ACC112 (cell line): Measurements from ENCODE around the gene ZNF81.
"Not testable (repeated sequence)": the region's sequence is repeated elsewhere in the genome, so short reads cannot be mapped to it uniquely, and the experiment has no call there.

Experiments
- H2AFZ ChIP-seq: fragments of 200-600 bp; sonication (generic); one replicate; pipeline ENCODE4 v1.6.0; 2017; ENCODE audit warnings: antibody characterized with exemption, low read length; ENCODE audit not compliant: unreplicated experiment
- H3K27ac ChIP-seq: fragments of 200-600 bp; sonication (generic); 2 replicates; pipeline ENCODE4 v1.5.1; 2014; ENCODE audit warnings: low read depth, mild to moderate bottlenecking, antibody characterized with exemption, low read length, moderate library complexity
- H3K27me3 ChIP-seq: fragments of 200-600 bp; sonication (generic); 2 replicates; pipeline ENCODE4 v1.6.1; 2014; ENCODE audit warnings: mild to moderate bottlenecking, antibody characterized with exemption, low read length, moderate library complexity, mixed read lengths; ENCODE audit not compliant: insufficient read depth
- H3K36me3 ChIP-seq: fragments of 200-600 bp; sonication (generic); 2 replicates; pipeline ENCODE4 v1.6.1; 2016; ENCODE audit warnings: mild to moderate bottlenecking, antibody characterized with exemption, low read length, moderate library complexity, mixed read lengths; ENCODE audit not compliant: insufficient read depth
- H3K4me1 ChIP-seq: fragments of 200-600 bp; sonication (generic); one replicate; pipeline ENCODE4 v1.6.1; 2016; ENCODE audit warnings: low read length, mixed read lengths; ENCODE audit not compliant: insufficient read depth, unreplicated experiment, control insufficient read depth
- H3K4me3 ChIP-seq: fragments of 200-600 bp; sonication (generic); 2 replicates; pipeline ENCODE4 v1.5.1; 2014; ENCODE audit warnings: mild to moderate bottlenecking, low read depth, low read length
- H3K79me2 ChIP-seq: fragments of 200-600 bp; sonication (generic); one replicate; pipeline ENCODE4 v1.6.0; 2016; ENCODE audit warnings: low read length; ENCODE audit not compliant: control insufficient read depth, unreplicated experiment, insufficient read depth

ZNF81 gene

GRCh38 chrX:47843363-47843762 lies 6.7 kb downstream of the ZNF81 start:
- Histone ChIP-seq H3K4me1 (peaks cover 1% of the 10 kb centered on the region), H3K27me3 (no peaks in the 10 kb centered on the region), H3K4me3 (no peak overlapping the region), H2AFZ (no peak overlapping the region), H3K79me2 (peaks cover 6% of the 10 kb centered on the region), H3K27ac (no peak overlapping the region), H3K36me3 (no peaks in the 10 kb centered on the region)

- Histone ChIP-seq H3K27me3 (no peaks in the 10 kb centered on the region), H3K27ac (no peak overlapping the region)
Observed at GRCh38 chrX:47844117-47844516, 7.4 kb downstream of the ZNF81 start.

GRCh38 chrX:47846040-47846439 lies 9.3 kb downstream of the ZNF81 start:
- Histone ChIP-seq H3K4me3 (no peak overlapping the region), H3K4me1 (no peaks in the 10 kb centered on the region), H3K27me3 (no peaks in the 10 kb centered on the region), H3K27ac (no peak overlapping the region), H3K36me3 (no peaks in the 10 kb centered on the region), H2AFZ (no peak overlapping the region), H3K79me2 (peaks cover 5% of the 10 kb centered on the region)

More at GRCh38 chrX:47844117-47844516, 7.4 kb downstream of the ZNF81 start:
- H3K36me3 ChIP-seq: no peaks in the 10 kb centered on the region
- peaks cover 6% of the 10 kb centered on the region for H3K79me2 ChIP-seq
- H3K4me3 ChIP-seq: no peak overlapping the region
- no peaks in the 10 kb centered on the region for H3K4me1 ChIP-seq
- no peak overlapping the region for H2AFZ ChIP-seq

DNA sequence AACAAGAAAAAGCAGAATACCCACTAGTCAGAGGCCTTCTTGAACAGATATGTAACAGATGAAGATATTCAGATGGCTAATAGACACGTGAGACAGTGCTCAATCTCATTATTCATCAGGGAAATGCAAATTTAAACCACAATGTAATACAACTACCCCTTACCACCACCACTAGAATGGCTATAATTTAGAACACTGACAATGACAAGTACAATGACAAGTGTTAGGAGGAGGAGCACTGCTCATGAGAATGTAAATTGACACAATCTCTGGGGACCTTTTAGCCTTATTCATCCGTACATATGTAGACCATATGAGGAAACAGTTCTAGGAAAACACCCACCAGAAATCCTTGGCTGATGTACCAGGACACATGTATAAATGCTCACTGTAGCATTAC lies 13.1 kb downstream of the ZNF81 start:
- H3K4me3 ChIP-seq: no peak overlapping the region
- no peak overlapping the region for H2AFZ ChIP-seq
- peaks cover 2% of the 10 kb centered on the region for H3K79me2 ChIP-seq
- no peaks in the 10 kb centered on the region for H3K4me1 ChIP-seq
- H3K36me3 ChIP-seq: no peaks in the 10 kb centered on the region
- no peak overlapping the region for H3K27ac ChIP-seq
- no peaks in the 10 kb centered on the region for H3K27me3 ChIP-seq

DNA sequence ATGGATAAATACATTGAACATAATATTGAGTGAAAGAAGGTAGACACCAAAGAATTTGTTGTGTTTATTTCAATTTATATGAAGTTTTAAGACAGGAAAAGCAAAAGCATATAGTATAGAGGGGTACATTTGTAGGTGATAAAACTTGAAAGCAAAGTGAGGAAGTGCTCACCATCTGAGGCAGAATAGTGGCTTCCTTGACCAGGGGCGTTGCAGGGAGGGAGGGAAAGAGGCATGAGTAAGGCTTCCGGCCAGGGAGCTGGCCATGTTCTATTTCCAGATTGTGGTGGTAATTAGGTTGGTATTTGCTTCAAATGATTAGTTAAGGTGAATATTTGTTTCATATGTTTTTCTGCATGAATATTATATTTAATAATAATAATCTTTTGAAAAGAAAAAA lies 13.7 kb downstream of the ZNF81 start:
- H3K4me1 ChIP-seq, H3K27ac ChIP-seq, H3K79me2 ChIP-seq, H3K36me3 ChIP-seq, H3K4me3 ChIP-seq, H3K27me3 ChIP-seq, H2AFZ ChIP-seq: not testable (repeated sequence)

GRCh38 chrX:47850901-47851300 lies 14.2 kb downstream of the ZNF81 start:
- Histone ChIP-seq H2AFZ (no peak overlapping the region), H3K27ac (no peak overlapping the region), H3K4me1 (no peaks in the 10 kb centered on the region), H3K79me2 (no peaks in the 10 kb centered on the region), H3K4me3 (no peak overlapping the region), H3K36me3 (no peaks in the 10 kb centered on the region), H3K27me3 (no peaks in the 10 kb centered on the region)

- H2AFZ ChIP-seq: no peak overlapping the region
- H3K4me1 ChIP-seq: no peaks in the 10 kb centered on the region
- no peak overlapping the region for H3K4me3 ChIP-seq
- H3K27me3 ChIP-seq: no peaks in the 10 kb centered on the region
- H3K79me2 ChIP-seq: no peaks in the 10 kb centered on the region
- no peaks in the 10 kb centered on the region for H3K36me3 ChIP-seq
- H3K27ac ChIP-seq: no peak overlapping the region
Observed at GRCh38 chrX:47854474-47854873, 17.8 kb downstream of the ZNF81 start.

DNA sequence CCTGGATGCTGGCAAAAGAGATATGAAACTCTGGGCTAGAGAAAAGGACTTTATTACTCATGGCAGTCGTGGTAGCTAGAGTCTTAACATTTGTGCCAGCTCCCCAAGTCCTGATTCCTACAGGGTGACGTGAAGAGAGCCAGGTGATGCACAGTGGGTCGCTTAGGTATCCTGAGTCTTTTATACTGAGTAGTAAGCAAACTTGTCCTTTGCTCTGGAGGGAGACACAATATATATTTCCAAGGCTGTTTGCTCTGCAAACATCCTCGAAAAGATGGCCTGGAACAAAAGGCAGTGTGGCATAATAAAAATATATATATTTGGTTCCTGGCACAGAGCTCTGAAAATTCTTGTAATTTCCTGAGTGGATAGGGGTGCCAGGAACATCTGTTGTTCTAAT lies 23.0 kb downstream of the ZNF81 start:
- Histone ChIP-seq H2AFZ (no peak overlapping the region), H3K4me1 (peaks cover 4% of the 10 kb centered on the region), H3K36me3 (no peaks in the 10 kb centered on the region), H3K27me3 (no peaks in the 10 kb centered on the region), H3K79me2 (no peaks in the 10 kb centered on the region), H3K27ac (no peak overlapping the region), H3K4me3 (no peak overlapping the region)

DNA sequence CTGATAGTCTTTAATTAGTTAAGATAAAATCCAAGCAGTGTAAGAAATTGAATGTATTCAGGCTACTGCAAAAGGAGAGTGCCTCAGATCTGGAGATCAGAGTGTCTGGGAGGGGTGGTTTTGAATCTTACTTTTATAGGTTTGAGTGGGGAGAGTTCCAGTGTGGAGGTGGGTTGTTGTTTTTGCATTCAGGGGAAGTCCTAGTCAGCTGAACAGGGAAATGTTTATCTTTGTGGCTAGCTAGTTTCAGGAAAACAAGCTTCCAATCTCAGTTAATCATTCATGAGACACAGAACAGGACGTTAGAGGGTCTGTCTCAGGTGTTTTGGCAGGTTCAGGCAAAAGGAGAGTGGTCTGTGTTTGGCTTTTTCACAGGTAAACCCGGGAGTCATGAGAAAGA lies 26.0 kb downstream of the ZNF81 start:
- Histone ChIP-seq H3K4me3 (no peak overlapping the region), H2AFZ (no peak overlapping the region), H3K27me3 (no peaks in the 10 kb centered on the region), H3K79me2 (no peaks in the 10 kb centered on the region), H3K27ac (no peak overlapping the region), H3K4me1 (peaks cover 4% of the 10 kb centered on the region), H3K36me3 (no peaks in the 10 kb centered on the region)

- H3K27ac ChIP-seq: no peak overlapping the region
- peaks cover 4% of the 10 kb centered on the region for H3K4me1 ChIP-seq
- no peaks in the 10 kb centered on the region for H3K27me3 ChIP-seq
- no peak overlapping the region for H3K4me3 ChIP-seq
- H3K79me2 ChIP-seq: no peaks in the 10 kb centered on the region
- H3K36me3 ChIP-seq: no peaks in the 10 kb centered on the region
- H2AFZ ChIP-seq: no peak overlapping the region
Observed at GRCh38 chrX:47863187-47863586, 26.5 kb downstream of the ZNF81 start.

DNA sequence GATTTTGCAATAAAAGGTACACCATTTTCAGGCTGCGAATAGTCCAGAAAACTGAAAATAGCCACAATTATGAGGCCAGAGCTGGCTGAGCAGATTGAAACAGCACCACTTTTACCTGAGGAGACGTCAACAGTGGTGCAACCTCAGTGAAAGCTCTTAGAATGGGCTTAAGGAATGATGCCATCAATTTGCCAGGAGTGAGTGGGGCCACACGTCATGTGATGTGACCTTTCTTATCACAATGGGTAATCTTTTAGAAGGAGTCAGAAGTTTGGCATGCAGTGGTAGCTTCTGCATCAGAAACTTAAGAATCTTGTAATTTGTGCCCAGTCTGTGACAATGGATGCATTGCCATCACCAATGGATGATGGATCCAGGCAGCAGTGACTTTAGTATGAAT lies 27.6 kb downstream of the ZNF81 start:
- Histone ChIP-seq H3K4me3 (no peak overlapping the region), H3K79me2 (no peaks in the 10 kb centered on the region), H3K27me3 (no peaks in the 10 kb centered on the region), H3K27ac (no peak overlapping the region), H3K4me1 (peaks cover 4% of the 10 kb centered on the region), H2AFZ (no peak overlapping the region), H3K36me3 (no peaks in the 10 kb centered on the region)

DNA sequence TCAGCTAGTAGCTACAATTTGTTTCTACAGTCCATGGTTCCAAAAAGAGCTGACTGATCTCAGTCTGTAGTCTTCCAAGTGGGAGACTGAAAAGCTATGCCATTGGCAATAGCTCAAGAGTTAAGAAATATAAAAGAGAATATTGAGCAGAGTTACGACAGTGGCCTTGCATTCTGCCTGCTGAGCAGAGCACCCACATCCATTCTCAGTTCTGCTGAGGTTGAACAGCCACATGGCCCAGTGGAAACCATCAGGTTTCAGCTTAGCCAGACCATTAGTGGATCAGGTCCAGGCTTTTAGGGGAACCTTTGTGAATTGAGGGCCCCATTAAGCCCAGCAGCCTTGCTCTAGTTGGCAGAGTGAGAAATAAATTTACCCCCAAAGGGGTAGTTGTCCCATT lies 28.1 kb downstream of the ZNF81 start:
- no peak overlapping the region for H2AFZ ChIP-seq
- no peaks in the 10 kb centered on the region for H3K36me3 ChIP-seq
- H3K79me2 ChIP-seq: no peaks in the 10 kb centered on the region
- peaks cover 4% of the 10 kb centered on the region for H3K4me1 ChIP-seq
- no peak overlapping the region for H3K4me3 ChIP-seq
- no peaks in the 10 kb centered on the region for H3K27me3 ChIP-seq
- H3K27ac ChIP-seq: no peak overlapping the region
